HCT116 (cell line): ENCODE measurements around the gene IGSF9B. TPM values are rescaled to one million over a fixed set of nuclear protein-coding genes. Genes with fewer than 3 reads are reported as not detected.

ENCODE experiments used
- ATAC-seq: fragments of 200-7000 bp; cut with Tn5 transposase; 2 replicates; pipeline ENCODE4 v1.9.1; 2020; ENCODE audit warnings: mild to moderate bottlenecking, moderate library complexity
- BruUV-seq: library from RNA; stranded (reverse); fragments of 400-500 nt; replicated peaks from 2 replicates; lab custom pipeline; 2021; lab: Mats Ljungman, UMichigan
- CTCF ChIA-PET: fragments of 300-600 bp; sonication (Branson Sonifier 250); formaldehyde crosslinking; loops from one replicate; lab custom pipeline; 2021; ENCODE audit warnings: antibody characterized with exemption; lab: Charles Lee
- POLR2A ChIA-PET: fragments of 300-600, 350-600 bp; sonication (Branson Sonifier 250); formaldehyde crosslinking; loops from one replicate; lab custom pipeline; 2021; ENCODE audit warnings: antibody characterized with exemption; lab: Charles Lee
- RAD21 ChIA-PET, 2 experiments: fragments of 300-600 bp; sonication (Branson Sonifier 250); formaldehyde crosslinking; loops; one replicate each; lab custom pipeline; 2023; ENCODE audit warnings: low total read pairs in 2 of 2; ENCODE audit not compliant: uncharacterized antibody in 2 of 2, unreplicated experiment in 2 of 2, low non-redundant PET in 1 of 2; lab: Charles Lee
- DNase-seq: peaks from one replicate; pipeline ENCODE4 v3.0.0-alpha.2; 2010; ENCODE audit warnings: low read depth, low spot score
- H2AFZ ChIP-seq: fragments of 200-600 bp; shearing (Covaris generic), sonication (generic); 2 replicates; pipeline ENCODE4 v1.6.1; 2017; ENCODE audit warnings: low read depth, mixed run types, mixed read lengths, antibody characterized with exemption, low read length; ENCODE audit not compliant: poor library complexity, severe bottlenecking
- H3K27ac ChIP-seq: 2 replicates; pipeline ENCODE4 v1.5.1; 2012; ENCODE audit warnings: low read depth, low read length
- H3K27me3 ChIP-seq: fragments of 200-600 bp; sonication (generic); 2 replicates; pipeline ENCODE4 v1.6.1; 2016; ENCODE audit warnings: mixed run types, low read length, mixed read lengths; ENCODE audit not compliant: insufficient read depth
- H3K36me3 ChIP-seq, 2 experiments: fragments of 200-500 bp in 1 of 2; fragments of 200-600 bp in 1 of 2; sonication (Bioruptor generic) in 1 of 2; sonication (generic) in 1 of 2; 2 replicates each; pipeline versions ENCODE4 v1.5.1 to v1.6.1; 2014 to 2016; ENCODE audit warnings: low read length in 2 of 2, inconsistent platforms in 1 of 2, mixed read lengths in 1 of 2, mixed run types in 1 of 2; ENCODE audit not compliant: insufficient read depth in 2 of 2, control insufficient read depth in 1 of 2
- H3K4me1 ChIP-seq, 2 experiments: fragments of 200-600 bp in 1 of 2; sonication (generic) in 1 of 2; 2 replicates each; pipeline versions ENCODE4 v1.5.1 to v1.6.1; 2012 to 2017; ENCODE audit warnings: low read length in 2 of 2, inconsistent platforms in 1 of 2, mild to moderate bottlenecking in 1 of 2, mixed read lengths in 1 of 2, mixed run types in 1 of 2, moderate library complexity in 1 of 2; ENCODE audit not compliant: insufficient read depth in 2 of 2, control insufficient read depth in 1 of 2
- H3K4me2 ChIP-seq: fragments of 200-600 bp; sonication (generic); 2 replicates; pipeline ENCODE4 v1.6.1; 2017; ENCODE audit warnings: mixed run types, low read length, mixed read lengths
- H3K4me3 ChIP-seq, 2 experiments: fragments of 200-600 bp in 1 of 2; sonication (generic) in 1 of 2; replicated peaks in 1 of 2; 2 replicates each; pipeline ENCODE4 v1.5.1; 2011 to 2016; ENCODE audit warnings: low read length in 2 of 2, control low read depth in 1 of 2, low read depth in 1 of 2, mild to moderate bottlenecking in 1 of 2, mixed read lengths in 1 of 2, mixed run types in 1 of 2
- H3K79me2 ChIP-seq: fragments of 200-600 bp; sonication (generic); 2 replicates; pipeline ENCODE4 v1.6.1; 2017; ENCODE audit warnings: mild to moderate bottlenecking, mixed run types, low read length, moderate library complexity, mixed read lengths; ENCODE audit not compliant: insufficient read depth
- H3K9ac ChIP-seq: fragments of 200-600 bp; sonication (generic); 2 replicates; pipeline ENCODE4 v1.6.1; 2016; ENCODE audit warnings: low read length, mixed read lengths
- H3K9me2 ChIP-seq: fragments of 200-600 bp; sonication (generic), shearing (Covaris generic); 2 replicates; pipeline ENCODE4 v1.6.1; 2017; ENCODE audit warnings: mixed run types, mild to moderate bottlenecking, moderate library complexity; ENCODE audit not compliant: insufficient read depth
- H3K9me3 ChIP-seq, 2 experiments: fragments of 200-500 bp in 1 of 2; fragments of 200-600 bp in 1 of 2; sonication (Bioruptor generic) in 1 of 2; sonication (generic) in 1 of 2; 2 replicates each; pipeline ENCODE4 v1.6.1; 2014 to 2017; ENCODE audit warnings: low read length in 2 of 2, mixed read lengths in 2 of 2, inconsistent platforms in 1 of 2, low read depth in 1 of 2, mild to moderate bottlenecking in 1 of 2, mixed run types in 1 of 2, moderate library complexity in 1 of 2; ENCODE audit not compliant: control insufficient read depth in 1 of 2, insufficient read depth in 1 of 2
- H4K20me1 ChIP-seq: fragments of 200-600 bp; sonication (generic), shearing (Covaris generic); 2 replicates; pipeline ENCODE4 v1.6.1; 2017; ENCODE audit warnings: mixed run types, mild to moderate bottlenecking, moderate library complexity; ENCODE audit not compliant: insufficient read depth
- CEBPB ChIP-seq: IDR thresholded peaks from 2 replicates; pipeline ENCODE4 v1.6.1; 2012; ENCODE audit warnings: low read depth
- EZH2 ChIP-seq: fragments of 200-600 bp; sonication (generic); IDR thresholded peaks from 2 replicates; pipeline ENCODE4 v1.6.1; 2017; ENCODE audit warnings: antibody characterized with exemption, mixed run types
- EZH2phosphoT487 ChIP-seq: fragments of 200-600 bp; IDR thresholded peaks from 2 replicates; pipeline ENCODE4 v1.6.1; 2018; ENCODE audit warnings: antibody characterized with exemption, borderline replicate concordance
- FOSL1 ChIP-seq: IDR thresholded peaks from 2 replicates; pipeline ENCODE4 v1.6.1; 2012; ENCODE audit warnings: low read depth
- POLR2A ChIP-seq: IDR thresholded peaks from 2 replicates; pipeline ENCODE4 v1.7.0; 2011; ENCODE audit warnings: borderline replicate concordance; ENCODE audit not compliant: insufficient read depth, insufficient read length; ENCODE audit errors: extremely low read depth
- POLR2AphosphoS5 ChIP-seq: IDR thresholded peaks from 2 replicates; pipeline ENCODE4 v1.6.1; 2011; ENCODE audit warnings: mild to moderate bottlenecking, low read depth, low read length, moderate library complexity
- RAD21 ChIP-seq: IDR thresholded peaks from 2 replicates; pipeline ENCODE4 v1.6.1; 2012; ENCODE audit warnings: low read depth, mild to moderate bottlenecking
- SP1 ChIP-seq: IDR thresholded peaks from 2 replicates; pipeline ENCODE4 v1.6.1; 2012; ENCODE audit warnings: low read depth
- SRF ChIP-seq: IDR thresholded peaks from 2 replicates; pipeline ENCODE4 v1.6.1; 2012; ENCODE audit warnings: low read depth
- TCF7L2 ChIP-seq: IDR thresholded peaks from 2 replicates; pipeline ENCODE4 v1.7.0; 2011; ENCODE audit warnings: borderline replicate concordance, inconsistent platforms; ENCODE audit not compliant: insufficient read depth, insufficient read length; ENCODE audit errors: extremely low read depth
- YY1 ChIP-seq: IDR thresholded peaks from 2 replicates; pipeline ENCODE4 v1.6.1; 2011; ENCODE audit warnings: low read length, low read depth, moderate library complexity, mild to moderate bottlenecking; ENCODE audit not compliant: insufficient replicate concordance; ENCODE audit errors: extremely low read depth
- ZBTB33 ChIP-seq: IDR thresholded peaks from 2 replicates; pipeline ENCODE4 v1.6.1; 2011; ENCODE audit warnings: mild to moderate bottlenecking, low read length, moderate library complexity; ENCODE audit not compliant: insufficient replicate concordance; ENCODE audit errors: extremely low read depth
- ZFX ChIP-seq: fragments of 450-650 bp; IDR thresholded peaks from 2 replicates; pipeline ENCODE4 v1.6.1; 2017
- ZNF274 ChIP-seq: fragments of 200-500 bp; sonication (Bioruptor generic); IDR thresholded peaks from 2 replicates; pipeline ENCODE4 v1.6.1; 2014; ENCODE audit warnings: mild to moderate bottlenecking, low read depth, low read length, inconsistent platforms
- intact Hi-C: fragments of 100-400 bp; cut with micrococcal nuclease; formaldehyde crosslinking; loops from 2 replicates; pipeline ENCODE4 v1.10.0; 2022
- total RNA-seq: library from RNA; stranded (reverse); gene quantifications from one replicate; pipeline ENCODE4 v1.2.1, GENCODE V29; 2021; ENCODE audit not compliant: unreplicated experiment

IGSF9B gene
- total RNA-seq, 1 experiment from 2014 or later, result 12.4 TPM

- DNase-seq (no peak), ATAC-seq (no peak)
- H2AFZ ChIP-seq, result no peak overlapping the region
- no TSS peak for BruUV-seq
- intact Hi-C loops, result no loop called here
- no peaks in the 10 kb centered on the region for H3K36me3 ChIP-seq
- H3K27me3 ChIP-seq, result peaks cover 31% of the 10 kb centered on the region; the same call in 1 of the 2 replicates
- no peaks in the 10 kb centered on the region for H3K9me2 ChIP-seq
- H3K9ac ChIP-seq, result no peak overlapping the region
- no peaks in the 10 kb centered on the region for H3K4me1 ChIP-seq
- ChIA-PET CTCF (no interaction called here), POLR2A (no interaction called here), RAD21 (no interaction called here)
- no peaks in the 10 kb centered on the region for H3K79me2 ChIP-seq
- no peak overlapping the region for H3K4me2 ChIP-seq
- TF ChIP-seq FOSL1 (no peak), EZH2 (no peak), ZBTB33 (no peak), SP1 (no peak), ZFX (no peak), TCF7L2 (no peak), YY1 (no peak), ZNF274 (no peak), RAD21 (no peak), CEBPB (no peak), POLR2AphosphoS5 (no peak), SRF (no peak), POLR2A (no peak), EZH2phosphoT487 (no peak)
- H4K20me1 ChIP-seq, result no peaks in the 10 kb centered on the region
- H3K4me3 ChIP-seq, result no peak overlapping the region
- no peaks in the 10 kb centered on the region for H3K9me3 ChIP-seq
- no peak overlapping the region for H3K27ac ChIP-seq
Measured at GRCh38 chr11:133980665-133981064, 23.9 kb upstream of the IGSF9B start.
